ENCODE results near the gene GLYATL2. TPM values are rescaled to one million over a fixed set of nuclear protein-coding genes. Genes with fewer than 3 reads are reported as not detected.

GLYATL2 gene, protein sequence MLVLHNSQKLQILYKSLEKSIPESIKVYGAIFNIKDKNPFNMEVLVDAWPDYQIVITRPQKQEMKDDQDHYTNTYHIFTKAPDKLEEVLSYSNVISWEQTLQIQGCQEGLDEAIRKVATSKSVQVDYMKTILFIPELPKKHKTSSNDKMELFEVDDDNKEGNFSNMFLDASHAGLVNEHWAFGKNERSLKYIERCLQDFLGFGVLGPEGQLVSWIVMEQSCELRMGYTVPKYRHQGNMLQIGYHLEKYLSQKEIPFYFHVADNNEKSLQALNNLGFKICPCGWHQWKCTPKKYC
- not detected for total RNA-seq

DNA sequence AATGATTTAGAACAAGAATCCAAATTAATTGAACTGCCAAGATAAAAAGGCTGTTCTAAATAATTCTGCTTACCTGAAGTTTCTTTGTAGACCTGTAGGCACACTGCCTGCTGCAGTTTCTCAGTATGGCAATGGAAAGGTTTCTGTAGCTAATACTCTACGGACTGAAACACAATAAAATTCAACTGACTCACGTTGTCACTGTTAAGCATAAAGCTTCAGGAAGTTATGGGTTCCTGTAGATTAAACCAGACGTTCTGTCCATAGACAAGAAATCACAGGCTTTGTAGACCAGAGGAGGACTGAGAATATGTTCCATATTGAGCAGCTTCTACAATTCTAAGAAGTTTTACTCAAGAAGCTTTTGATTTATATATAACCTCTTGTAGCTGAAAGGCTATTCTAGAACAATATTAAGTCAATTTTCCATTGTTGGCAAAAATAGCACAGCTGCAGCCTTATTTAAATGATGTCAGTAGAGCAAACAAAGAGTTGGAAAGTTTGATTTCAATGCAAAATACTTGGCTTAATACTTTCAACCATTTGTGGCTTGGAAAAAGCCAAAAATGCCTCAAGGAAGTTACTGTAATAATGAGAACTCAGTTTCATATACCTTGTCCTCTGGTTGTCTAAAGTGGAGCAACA, at the start of gene GLYATL2:
TSS of gene GLYATL2 (minus strand) at position 344 of the 645 bp plus-strand sequence. CDS start 5,092 bp downstream, outside the sequence.
- ATAC-seq (no peak), DNase-seq (ENCODE audit: low spot score in 2 of 2) (no peak)
- Mint-ChIP-seq H3K9me3 (no peaks in the 10 kb centered on the region), H3K36me3 (no peaks in the 10 kb centered on the region), H3K27ac (no peak within 1 kb of the TSS)

DNA sequence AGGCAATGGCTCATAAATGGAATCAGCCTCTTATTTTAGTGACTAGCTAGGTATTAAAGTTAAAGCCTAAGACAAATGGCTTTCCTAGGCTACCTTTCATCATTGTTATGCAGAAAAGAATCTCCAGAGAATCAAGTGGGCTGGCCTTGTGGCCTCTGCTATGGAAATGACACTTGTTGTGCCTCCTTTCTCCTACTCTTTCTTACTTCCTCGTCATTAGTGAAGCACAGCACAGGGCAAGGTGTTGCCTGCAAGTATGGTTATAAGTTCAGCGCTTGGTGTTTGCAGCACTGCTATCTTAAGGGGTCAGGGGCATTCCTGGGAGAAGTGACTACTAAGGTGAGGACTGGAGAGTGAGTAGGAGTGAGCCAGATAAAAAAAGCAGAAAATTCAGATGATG, 49.4 kb upstream of the GLYATL2 start:
- no peaks in the 10 kb centered on the region for H3K9me3 Mint-ChIP-seq
- ATAC-seq, result no peak
- DNase-seq (ENCODE audit: low spot score in 2 of 2), result no peak
- no peaks in the 10 kb centered on the region for H3K36me3 Mint-ChIP-seq
- no peak overlapping the region for H3K27ac Mint-ChIP-seq

DNA sequence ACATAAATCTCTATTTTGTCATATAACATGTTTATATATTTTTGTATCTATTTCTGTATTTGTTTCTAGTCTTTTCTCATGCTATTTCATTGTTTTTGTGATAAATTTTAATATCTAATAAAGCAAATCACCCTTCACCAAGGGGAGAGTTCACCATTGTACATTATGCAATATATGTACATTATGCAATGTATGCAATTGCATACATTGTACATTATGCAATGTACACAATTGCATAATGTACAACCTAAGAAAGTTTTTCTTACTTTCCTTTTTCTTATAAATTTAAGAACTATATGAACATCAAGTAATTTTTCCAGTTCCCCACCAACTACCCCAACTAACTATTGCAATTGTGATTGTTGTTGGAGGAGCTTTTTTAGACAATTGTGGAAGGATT, 44.1 kb upstream of the GLYATL2 start:
- no peak for ATAC-seq
- DNase-seq (ENCODE audit: low spot score in 2 of 2), result no peak
- Mint-ChIP-seq H3K9me3 (no peaks in the 10 kb centered on the region), H3K36me3 (no peaks in the 10 kb centered on the region), H3K27ac (no peak overlapping the region)

DNA sequence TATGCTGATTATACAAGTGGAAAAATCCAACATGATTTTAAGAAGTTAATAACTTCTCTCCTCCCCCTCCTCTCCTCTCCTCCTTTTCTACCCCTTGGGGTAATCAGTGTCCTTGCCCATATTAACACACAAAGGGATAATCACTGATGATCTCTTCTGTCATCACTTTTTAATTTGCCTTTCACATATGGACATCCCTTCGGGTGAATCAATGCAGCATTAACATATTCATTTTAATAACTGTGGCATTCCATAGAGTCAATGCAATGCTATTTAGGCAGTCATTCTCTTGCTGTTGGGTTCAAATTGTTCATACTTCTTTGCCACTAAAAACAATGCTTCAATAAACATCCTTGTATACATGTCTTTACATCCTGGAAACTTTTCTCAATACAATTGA, 42.9 kb upstream of the GLYATL2 start:
- H3K9me3 Mint-ChIP-seq, result no peaks in the 10 kb centered on the region

DNA sequence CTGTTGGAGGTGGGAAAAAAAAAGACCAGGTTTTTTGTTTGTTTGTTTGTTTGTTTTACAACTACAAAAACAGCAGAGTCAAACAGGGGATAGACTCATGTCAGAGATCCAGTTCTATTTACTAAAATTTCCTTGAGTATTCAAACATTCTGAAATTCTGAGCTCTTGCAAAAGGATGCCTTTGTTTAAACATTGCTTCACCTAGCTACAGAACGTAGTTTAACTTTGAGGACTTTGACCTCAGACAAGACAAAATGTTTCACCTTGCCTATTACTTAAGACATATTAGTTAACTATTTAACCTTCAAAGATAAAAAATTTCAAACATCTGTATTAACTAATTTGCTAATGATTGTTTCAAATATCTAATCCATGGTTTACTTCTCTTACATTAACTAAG, 36.1 kb upstream of the GLYATL2 start:
- no peak for DNase-seq (ENCODE audit: low spot score in 2 of 2)
- no peak for ATAC-seq
- Mint-ChIP-seq H3K36me3 (peaks cover 7 to 9% of the 10 kb centered on the region in 2 donors), H3K9me3 (peaks cover 4% of the 10 kb centered on the region in 2 donors), H3K27ac (no peak overlapping the region)

More for the DNA sequence above, 42.9 kb upstream of the GLYATL2 start:
- DNase-seq (ENCODE audit: low spot score in 2 of 2), result no peak
- no peaks in the 10 kb centered on the region for H3K36me3 Mint-ChIP-seq
- no peak overlapping the region for H3K27ac Mint-ChIP-seq
- ATAC-seq, result no peak

DNA sequence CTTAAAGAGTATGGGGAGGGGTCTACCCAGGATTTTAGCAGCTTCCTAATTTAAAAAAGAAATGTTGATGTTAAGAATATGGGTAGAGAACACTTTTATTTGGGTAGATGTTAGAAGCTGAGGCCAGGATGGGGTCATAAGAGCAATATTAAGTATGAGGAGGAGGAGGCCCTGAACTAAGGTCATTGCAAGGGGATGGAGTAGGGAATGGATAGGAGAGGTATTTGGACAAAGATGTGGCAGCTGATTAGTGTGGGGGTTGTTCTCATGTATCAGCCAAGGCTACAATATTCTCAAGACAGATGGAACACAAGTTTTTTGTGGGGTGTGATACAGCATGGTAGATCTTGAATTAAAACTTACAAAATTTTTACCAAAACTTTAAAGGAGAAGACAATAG, 35.7 kb upstream of the GLYATL2 start:
- Mint-ChIP-seq H3K36me3 (peaks cover 7 to 10% of the 10 kb centered on the region in 2 donors), H3K27ac (no peak overlapping the region)
- no peak for DNase-seq (ENCODE audit: low spot score in 2 of 2)

DNA sequence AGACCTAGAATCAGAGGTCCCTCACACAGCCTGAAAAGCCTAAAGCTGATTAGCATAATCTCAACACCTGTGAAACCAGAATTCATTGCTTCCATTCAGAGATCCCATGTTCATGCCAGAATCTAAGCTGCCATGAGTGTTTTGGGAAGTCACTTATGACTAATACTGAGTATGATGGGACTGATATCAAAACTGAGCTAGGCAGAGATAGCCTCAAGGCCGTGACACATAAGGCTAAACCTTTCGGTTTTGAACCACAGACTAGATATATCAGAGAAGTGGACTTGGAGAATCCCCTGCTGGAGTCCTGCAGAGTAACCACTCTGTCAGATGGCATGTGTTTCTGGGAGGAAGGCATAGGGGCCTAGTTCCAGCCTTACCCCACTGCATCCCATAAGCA, 23.1 kb upstream of the GLYATL2 start:
- no peak for DNase-seq (ENCODE audit: low spot score in 2 of 2)
- peaks cover 3 to 6% of the 10 kb centered on the region in 2 donors for H3K36me3 Mint-ChIP-seq
- no peak overlapping the region for H3K27ac Mint-ChIP-seq
- ATAC-seq, result peak in 1 of 2 donors; percentile 33
- H3K9me3 Mint-ChIP-seq, result peaks cover 5 to 8% of the 10 kb centered on the region in 2 donors

More for the DNA sequence above, 35.7 kb upstream of the GLYATL2 start:
- peaks cover 4% of the 10 kb centered on the region in 2 donors for H3K9me3 Mint-ChIP-seq
- ATAC-seq, result no peak

DNA sequence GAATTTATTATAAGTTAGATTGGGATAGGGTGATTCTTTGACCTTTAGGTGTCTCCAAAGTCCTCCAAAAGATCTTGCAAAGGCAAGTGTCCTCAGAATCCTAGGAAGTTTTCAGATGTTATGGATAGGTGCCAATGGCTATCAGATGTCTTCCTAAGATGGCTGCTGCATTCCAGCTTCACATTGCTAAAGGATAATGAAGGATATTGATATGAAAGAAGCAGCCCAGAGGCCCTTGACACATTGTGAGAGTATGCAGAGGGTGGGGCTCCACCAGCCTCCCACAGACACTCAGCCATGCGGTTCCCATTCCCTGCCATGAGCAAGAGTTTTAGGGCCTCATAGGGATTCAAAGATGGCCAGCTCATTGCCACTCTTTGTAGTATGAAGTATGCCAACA, 22.3 kb upstream of the GLYATL2 start:
- H3K27ac Mint-ChIP-seq, result no peak overlapping the region
- H3K9me3 Mint-ChIP-seq, result peaks cover 12 to 13% of the 10 kb centered on the region in 2 donors
- peaks cover 10 to 12% of the 10 kb centered on the region in 2 donors for H3K36me3 Mint-ChIP-seq
- ATAC-seq, result no peak
- no peak for DNase-seq (ENCODE audit: low spot score in 2 of 2)

DNA sequence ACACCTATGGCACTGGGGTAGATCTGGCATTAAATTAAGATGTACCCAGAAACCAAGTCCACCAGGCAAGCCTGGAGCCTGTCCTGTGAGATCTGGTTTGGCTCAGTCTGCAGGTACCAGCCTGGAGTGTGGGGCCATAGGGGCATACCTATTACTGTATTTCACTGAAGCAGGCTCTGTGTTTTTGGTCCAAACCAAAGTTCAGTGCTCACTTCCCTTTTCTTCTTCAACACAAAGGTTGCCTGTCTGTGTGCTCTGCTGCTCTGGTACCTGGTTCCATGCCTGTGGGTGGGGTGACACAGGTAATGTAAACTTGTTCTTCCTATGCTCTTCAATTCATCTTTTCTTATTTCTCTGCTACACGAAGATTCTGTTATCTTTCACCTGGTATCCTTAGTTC, 19.8 kb upstream of the GLYATL2 start:
- no peak for ATAC-seq
- peaks cover 10 to 12% of the 10 kb centered on the region in 2 donors for H3K36me3 Mint-ChIP-seq
- peaks cover 13 to 15% of the 10 kb centered on the region in 2 donors for H3K9me3 Mint-ChIP-seq
- no peak overlapping the region for H3K27ac Mint-ChIP-seq
- DNase-seq (ENCODE audit: low spot score in 2 of 2), result no peak

DNA sequence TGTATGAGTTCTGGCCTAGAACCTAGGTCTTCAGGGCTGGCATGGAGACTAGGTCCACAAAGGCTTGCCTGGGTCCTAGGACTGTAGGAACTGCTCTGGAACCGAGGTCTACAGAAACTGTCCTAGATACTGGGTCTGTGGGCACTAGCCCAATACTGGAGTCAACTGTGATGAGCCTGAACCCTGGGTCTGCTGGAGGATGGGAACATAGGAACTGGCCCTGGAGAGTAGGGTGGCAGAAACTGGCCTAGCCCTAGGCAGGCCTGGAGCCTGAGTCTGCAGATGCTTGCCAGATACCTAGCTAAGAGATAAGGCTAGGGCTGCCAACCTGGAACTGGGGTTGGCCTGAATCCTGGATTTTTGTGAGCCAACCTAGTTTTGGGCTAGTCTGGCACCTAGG, 19.2 kb upstream of the GLYATL2 start:
- Mint-ChIP-seq H3K27ac (no peak overlapping the region), H3K9me3 (peaks cover 13 to 15% of the 10 kb centered on the region in 2 donors), H3K36me3 (peaks cover 10 to 12% of the 10 kb centered on the region in 2 donors)
- DNase-seq (ENCODE audit: low spot score in 2 of 2), result no peak
- no peak for ATAC-seq

DNA sequence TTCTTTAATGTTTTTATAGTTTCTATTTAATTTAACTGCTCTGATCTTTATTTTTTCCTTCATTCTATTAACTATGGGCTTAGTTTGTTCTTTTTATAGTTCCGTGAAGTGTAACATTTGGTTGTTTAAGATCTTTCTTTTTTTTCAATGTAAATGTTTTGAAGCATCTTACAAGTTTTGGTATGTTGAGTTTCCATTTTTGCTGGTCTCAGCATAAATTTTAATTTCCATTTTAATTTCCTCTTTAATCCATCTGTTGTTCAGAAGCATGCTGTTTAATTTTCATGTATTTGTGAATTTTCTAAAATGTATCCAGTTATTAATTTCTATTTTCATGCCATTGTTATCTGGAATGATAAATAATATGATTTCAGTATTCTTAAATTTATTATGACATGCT, 17.0 kb upstream of the GLYATL2 start:
- DNase-seq (ENCODE audit: low spot score in 2 of 2), result no peak
- peaks cover 10 to 12% of the 10 kb centered on the region in 2 donors for H3K36me3 Mint-ChIP-seq
- peaks cover 13 to 15% of the 10 kb centered on the region in 2 donors for H3K9me3 Mint-ChIP-seq
- no peak overlapping the region for H3K27ac Mint-ChIP-seq
- ATAC-seq, result no peak

DNA sequence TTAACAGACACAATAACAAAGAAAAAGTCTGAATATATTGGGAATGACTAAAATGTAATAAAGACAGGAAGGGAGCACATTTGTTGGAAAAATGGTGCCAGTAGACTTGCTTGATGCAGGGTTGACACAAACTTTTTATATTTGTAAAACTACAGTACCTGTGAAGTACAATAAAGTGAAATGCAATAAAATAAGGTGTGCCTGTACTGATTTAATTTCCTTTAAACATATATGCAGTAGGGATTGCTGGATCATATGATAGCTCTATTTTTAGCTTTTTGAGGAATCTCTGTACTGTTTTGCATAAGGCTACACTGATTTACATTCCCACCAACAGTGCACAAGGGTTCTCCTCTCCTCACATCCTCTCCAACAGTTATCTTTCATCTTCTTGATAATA, 12.3 kb upstream of the GLYATL2 start:
- ATAC-seq (no peak), DNase-seq (ENCODE audit: low spot score in 2 of 2) (no peak)
- Mint-ChIP-seq H3K9me3 (peaks cover under 1 to 2% of the 10 kb centered on the region in 2 donors), H3K27ac (no peak overlapping the region), H3K36me3 (no peaks in the 10 kb centered on the region)

DNA sequence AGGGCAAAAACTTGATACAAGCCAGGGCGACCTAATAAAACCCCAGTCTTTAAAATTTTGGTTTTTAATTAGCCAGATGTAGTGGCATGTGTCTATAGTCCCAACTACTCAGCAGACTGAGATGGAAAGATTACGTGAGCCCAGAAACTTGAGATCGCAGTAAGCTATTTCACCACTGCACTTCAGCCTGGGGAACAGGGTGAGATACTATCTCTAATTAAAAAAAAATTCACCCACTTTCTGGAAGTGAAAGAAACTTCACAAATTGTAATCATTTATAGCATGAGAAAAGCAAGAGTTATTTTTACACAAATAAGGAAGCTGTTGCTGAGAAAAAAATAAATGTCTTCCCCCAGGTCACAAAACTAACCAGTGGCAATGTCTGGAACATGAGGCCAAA, 882 bp upstream of the GLYATL2 start:
- DNase-seq (ENCODE audit: low spot score in 2 of 2) (no peak), ATAC-seq (no peak)
- no peaks in the 10 kb centered on the region for H3K9me3 Mint-ChIP-seq
- H3K36me3 Mint-ChIP-seq, result no peaks in the 10 kb centered on the region
- H3K27ac Mint-ChIP-seq, result no peak overlapping the region

DNA sequence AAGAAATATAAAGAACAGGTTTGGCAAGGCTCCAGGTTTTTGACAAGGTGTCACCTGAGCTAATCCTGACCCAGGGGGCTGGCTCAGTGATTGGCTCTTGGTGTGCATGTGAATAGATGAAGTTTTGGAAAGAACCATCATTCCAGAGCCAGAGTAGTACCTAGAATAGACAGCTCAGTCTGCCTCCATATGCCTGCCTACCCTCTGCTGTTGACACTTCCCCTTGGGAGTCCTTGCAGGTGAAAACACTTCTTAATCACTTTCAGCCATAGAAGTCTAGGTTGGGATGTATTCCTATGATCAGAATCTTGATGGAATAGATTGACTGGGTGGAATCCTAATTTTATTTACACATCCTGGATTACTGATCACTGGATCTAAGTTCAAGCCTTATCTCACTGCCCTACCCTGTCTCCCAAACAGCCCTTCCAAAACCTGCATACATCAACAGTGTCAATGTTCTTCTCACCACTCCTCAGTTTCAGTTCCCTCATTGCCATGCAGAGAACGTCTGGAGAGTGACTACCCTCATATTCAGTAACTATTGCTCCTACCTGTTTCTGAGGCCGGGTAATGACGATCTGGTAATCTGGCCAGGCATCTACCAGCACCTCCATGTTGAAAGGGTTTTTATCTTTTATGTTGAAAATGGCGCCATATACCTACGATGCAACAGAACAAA, 6.7 kb downstream of the GLYATL2 start:
- H3K9me3 Mint-ChIP-seq, result no peaks in the 10 kb centered on the region
- no peak overlapping the region for H3K27ac Mint-ChIP-seq
- no peaks in the 10 kb centered on the region for H3K36me3 Mint-ChIP-seq
- ATAC-seq, result no peak
- no peak for DNase-seq (ENCODE audit: low spot score in 2 of 2)

DNA sequence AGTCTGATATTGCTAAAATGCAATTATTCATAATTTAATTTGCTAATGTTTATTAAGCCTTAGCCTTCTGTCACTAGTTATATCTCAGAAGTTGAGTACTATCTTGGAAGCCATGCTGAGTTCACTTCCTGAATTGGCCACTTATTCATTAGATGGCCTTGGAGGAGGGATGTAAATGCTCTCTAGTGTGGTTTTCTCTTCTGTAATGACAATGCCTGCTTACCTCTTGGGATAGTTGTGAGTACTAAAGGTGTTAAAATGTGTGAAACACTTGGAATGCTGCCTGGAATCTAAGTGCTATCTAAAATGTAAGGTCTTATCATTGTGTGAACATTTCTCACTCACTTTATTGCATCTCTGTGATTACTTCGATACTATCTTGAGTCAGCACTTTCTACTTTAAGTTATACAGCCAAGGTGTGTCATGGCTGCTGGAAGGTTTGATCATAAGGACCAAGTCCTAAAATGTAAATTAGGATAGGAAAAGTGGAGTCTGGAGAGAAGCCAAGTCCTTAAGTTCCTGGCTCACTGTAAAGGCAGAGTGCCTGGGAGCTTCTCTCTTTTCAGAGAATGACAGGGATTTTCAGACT, 12.4 kb downstream of the GLYATL2 start:
- H3K27ac Mint-ChIP-seq, result no peak overlapping the region
- no peaks in the 10 kb centered on the region for H3K36me3 Mint-ChIP-seq
- no peak for DNase-seq (ENCODE audit: low spot score in 2 of 2)
- peaks cover 0 to 5% of the 10 kb centered on the region in 2 donors for H3K9me3 Mint-ChIP-seq
- no peak for ATAC-seq

DNA sequence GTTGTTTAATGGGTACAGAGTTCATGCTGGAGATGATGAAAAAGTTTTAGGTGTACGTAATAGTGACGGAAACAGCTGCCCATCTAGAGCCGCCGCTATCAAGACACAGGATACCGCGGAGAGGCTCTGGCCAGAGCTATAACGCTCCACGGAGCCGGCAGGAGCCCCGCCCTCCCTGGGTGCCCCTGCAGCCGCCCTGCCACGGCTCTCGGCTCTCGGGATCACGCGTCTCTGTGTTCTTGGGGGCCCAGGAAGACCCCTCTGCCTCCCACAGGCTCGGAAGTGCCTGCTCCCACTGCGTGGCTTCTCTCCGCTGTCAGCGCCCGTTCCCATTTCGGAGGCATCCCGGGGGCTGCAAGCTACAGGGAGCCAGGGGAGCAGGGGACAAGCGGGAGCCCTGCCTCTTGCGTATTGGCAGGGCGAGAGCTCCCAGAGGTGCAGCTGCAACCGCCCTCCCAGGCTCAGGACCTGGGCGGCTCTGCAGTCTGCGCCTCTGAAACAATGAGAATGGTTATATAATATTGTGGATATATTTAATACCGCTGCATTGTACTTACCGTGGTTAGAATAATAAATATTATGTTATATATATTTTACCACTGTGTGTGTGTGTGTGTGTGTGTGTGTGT, 13.7 kb downstream of the GLYATL2 start:
- Mint-ChIP-seq H3K27ac (no peak overlapping the region), H3K36me3 (no peaks in the 10 kb centered on the region), H3K9me3 (peaks cover 0 to 5% of the 10 kb centered on the region in 2 donors)
- DNase-seq (ENCODE audit: low spot score in 2 of 2) (no peak), ATAC-seq (no peak)

DNA sequence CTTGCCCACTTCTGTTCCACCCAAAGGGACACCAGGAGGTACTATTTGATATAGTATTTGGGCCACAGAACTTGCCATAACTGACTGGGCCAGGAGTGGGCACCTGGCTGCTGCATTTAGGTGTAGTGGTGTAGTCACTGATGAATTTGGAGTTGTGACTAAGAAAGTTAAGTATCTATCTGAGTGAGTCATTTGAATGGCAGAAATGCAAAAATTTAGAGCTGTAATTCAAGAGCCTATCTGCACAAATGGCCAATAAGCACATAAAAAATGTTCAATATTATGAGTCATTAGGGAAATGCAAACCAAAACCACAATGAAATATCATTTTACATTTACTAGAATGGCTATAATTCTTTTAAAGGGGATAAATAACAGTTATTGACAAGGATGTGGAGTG, 14.7 kb downstream of the GLYATL2 start:
- H3K9me3 Mint-ChIP-seq, result peaks cover 4 to 10% of the 10 kb centered on the region in 2 donors
- ATAC-seq (peak in 1 of 2 donors; percentile 71), DNase-seq (ENCODE audit: low spot score in 2 of 2) (no peak)
- H3K36me3 Mint-ChIP-seq, result no peaks in the 10 kb centered on the region
- no peak overlapping the region for H3K27ac Mint-ChIP-seq
